Duodenal mucosa (tissue), 2 donors: ENCODE measurements around the gene RAMP3.

Experiments
- H3K27ac ChIP-seq: one replicate; pipeline ENCODE4 v1.7.0; 2013; ENCODE audit warnings: low read depth, low read length
- H3K27me3 ChIP-seq, 2 donors: one replicate each; pipeline ENCODE4 v1.7.0; 2013; ENCODE audit warnings: low read length in 2 of 2, control low read depth in 1 of 2; ENCODE audit not compliant: insufficient read depth in 2 of 2, control insufficient read depth in 1 of 2
- H3K36me3 ChIP-seq, 2 donors: one replicate each; pipeline ENCODE4 v1.7.0; 2013; ENCODE audit warnings: low read length in 2 of 2, control low read depth in 1 of 2; ENCODE audit not compliant: insufficient read depth in 2 of 2, control insufficient read depth in 1 of 2
- H3K4me1 ChIP-seq, 2 donors: one replicate each; pipeline ENCODE4 v1.7.0; 2013; ENCODE audit warnings: low read length in 2 of 2, control low read depth in 1 of 2; ENCODE audit not compliant: insufficient read depth in 2 of 2, control insufficient read depth in 1 of 2
- H3K4me3 ChIP-seq, 2 donors: one replicate each; pipeline ENCODE4 v1.7.0; 2013; ENCODE audit warnings: low read length in 2 of 2, low read depth in 1 of 2
- H3K9ac ChIP-seq, 2 donors: one replicate each; pipeline ENCODE4 v1.7.0; 2013; ENCODE audit warnings: low read length in 2 of 2, low read depth in 1 of 2
- H3K9me3 ChIP-seq, 2 donors: one replicate each; pipeline ENCODE4 v1.7.0; 2013; ENCODE audit warnings: low read length in 2 of 2, control low read depth in 1 of 2; ENCODE audit not compliant: control insufficient read depth in 1 of 2

The RAMP3 gene

DNA sequence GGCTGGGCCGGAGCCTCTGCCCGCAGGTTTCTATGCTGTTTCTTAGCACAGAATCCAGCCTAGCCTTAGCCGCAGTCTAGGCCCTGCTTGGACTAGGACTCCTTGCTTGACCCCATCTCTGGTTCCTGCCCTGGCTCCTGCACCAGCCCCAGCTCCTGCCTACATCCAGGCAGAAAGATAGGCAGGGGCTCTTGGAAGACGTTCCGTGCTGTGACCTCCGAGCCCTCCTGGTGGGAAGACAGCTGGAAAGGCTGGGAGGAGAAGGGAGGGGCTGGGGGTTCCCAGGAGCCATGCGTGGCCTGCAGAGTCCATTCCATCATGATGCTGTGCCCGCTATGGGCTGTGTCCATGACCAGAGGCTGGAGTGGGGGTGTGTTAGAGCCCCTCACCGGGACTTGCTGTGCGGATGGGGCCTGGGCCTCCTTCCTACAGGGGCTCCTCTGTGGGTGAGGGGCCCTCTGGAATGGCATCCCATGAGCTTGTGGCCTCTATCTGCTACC, 26.2 kb downstream of the RAMP3 start:
- Histone ChIP-seq H3K27ac (no peak overlapping the region), H3K4me3 (no peak overlapping the region), H3K9ac (no peak overlapping the region), H3K27me3 (no peaks in the 10 kb centered on the region), H3K9me3 (no peaks in the 10 kb centered on the region), H3K36me3 (no peaks in the 10 kb centered on the region), H3K4me1 (no peaks in the 10 kb centered on the region)

DNA sequence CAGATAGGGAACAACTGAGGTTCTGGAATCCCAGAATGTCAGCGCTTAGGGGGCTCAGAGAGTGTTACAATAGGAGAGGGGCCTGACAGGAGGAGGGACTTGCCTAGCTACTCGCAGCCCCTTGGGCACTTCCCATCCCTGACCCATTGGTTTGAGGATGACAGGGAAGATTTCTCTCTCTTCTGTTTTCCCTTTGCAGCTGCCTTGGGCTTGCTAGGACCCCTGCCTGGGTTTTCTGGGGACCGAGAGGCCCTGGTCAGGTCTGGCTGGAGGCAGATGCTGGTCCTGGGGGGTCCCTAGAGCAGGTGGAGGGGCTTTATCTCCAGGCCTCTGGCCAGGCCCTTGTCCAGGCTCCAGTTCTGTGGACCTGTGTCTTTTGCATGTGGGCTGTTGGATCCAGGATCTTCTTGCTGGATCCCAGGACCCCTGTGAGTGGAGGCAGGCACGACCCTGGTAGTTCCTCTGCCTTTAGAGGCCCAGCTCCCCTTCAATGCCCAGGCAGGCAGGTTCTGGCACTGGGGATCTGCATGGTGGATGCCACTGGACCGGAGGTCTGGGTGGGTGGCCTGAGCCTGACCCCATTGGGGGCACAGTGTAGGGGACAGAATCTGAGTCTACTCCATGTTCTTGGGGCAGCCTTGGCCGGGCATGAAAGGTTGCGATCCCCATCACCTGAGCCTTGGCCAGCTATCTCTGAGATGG, 26.9 kb downstream of the RAMP3 start:
- H3K9ac ChIP-seq: no peak overlapping the region
- no peak overlapping the region for H3K4me3 ChIP-seq
- no peaks in the 10 kb centered on the region for H3K9me3 ChIP-seq
- H3K27me3 ChIP-seq: no peaks in the 10 kb centered on the region
- no peaks in the 10 kb centered on the region for H3K36me3 ChIP-seq
- H3K27ac ChIP-seq: no peak overlapping the region
- no peaks in the 10 kb centered on the region for H3K4me1 ChIP-seq

DNA sequence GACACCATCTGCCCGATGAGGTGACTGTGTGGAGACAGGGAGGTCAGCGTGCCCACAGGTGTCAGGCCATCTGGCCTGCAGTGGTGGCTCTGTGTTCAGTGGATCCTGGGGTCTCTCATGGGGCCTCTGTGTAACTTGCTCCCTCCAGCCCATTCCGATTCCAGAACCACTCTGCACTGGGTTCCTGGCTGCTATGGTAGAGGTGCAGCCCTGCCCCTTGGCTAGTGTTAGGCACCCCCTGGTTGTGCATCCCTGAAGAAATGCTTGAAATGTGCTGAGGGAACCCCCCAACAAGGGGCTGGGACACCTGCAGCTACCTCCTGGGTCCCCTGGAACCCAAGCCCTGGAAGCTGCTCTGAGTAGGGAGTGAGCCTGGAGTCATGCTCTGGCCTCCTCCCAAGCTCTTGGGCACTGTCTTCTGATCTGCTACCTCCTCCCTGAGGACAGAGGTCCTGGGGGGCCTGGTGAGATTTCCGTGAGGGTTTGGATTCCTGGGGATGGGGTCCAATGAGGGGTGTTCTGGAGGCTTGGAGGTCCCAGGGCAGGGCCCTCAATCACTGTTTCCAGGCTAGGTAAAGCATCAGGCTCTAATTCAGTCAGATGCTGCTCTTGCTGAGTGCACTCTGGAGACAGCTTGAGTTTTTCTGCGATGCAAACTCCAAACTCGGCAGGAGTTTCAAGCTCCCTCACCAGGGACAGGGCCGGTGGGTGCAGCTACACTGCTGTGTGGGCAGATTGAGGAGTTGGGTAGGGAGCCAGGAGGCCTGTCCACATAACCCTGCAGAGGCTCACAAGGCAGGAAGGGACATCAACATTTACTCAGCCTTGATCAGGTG, 27.7 kb downstream of the RAMP3 start:
- H3K36me3 ChIP-seq: no peaks in the 10 kb centered on the region
- H3K4me3 ChIP-seq: no peak overlapping the region
- no peaks in the 10 kb centered on the region for H3K4me1 ChIP-seq
- H3K27me3 ChIP-seq: no peaks in the 10 kb centered on the region
- H3K27ac ChIP-seq: no peak overlapping the region
- no peak overlapping the region for H3K9ac ChIP-seq
- no peaks in the 10 kb centered on the region for H3K9me3 ChIP-seq

DNA sequence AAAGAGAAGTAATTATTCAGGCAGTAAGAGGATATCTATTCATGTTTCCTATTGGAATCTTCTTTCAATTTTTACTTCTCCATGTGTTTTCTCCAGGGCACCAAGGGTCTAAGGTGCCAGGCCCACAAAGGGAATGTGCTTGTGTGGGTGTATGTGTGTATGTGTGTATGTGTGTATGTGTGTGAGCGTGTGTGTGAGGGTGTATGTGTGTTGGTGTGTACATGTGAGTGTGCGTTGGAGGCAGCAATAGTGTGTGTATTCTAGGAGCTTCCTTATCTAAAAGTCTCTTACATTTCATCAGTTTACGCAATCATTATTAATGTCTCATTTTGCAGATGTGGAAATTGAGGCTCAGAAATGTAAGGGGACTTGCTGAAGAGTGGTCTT, 28.3 kb downstream of the RAMP3 start:
- H3K4me3 ChIP-seq: no peak overlapping the region
- H3K9me3 ChIP-seq: no peaks in the 10 kb centered on the region
- no peak overlapping the region for H3K27ac ChIP-seq
- H3K36me3 ChIP-seq: no peaks in the 10 kb centered on the region
- H3K27me3 ChIP-seq: no peaks in the 10 kb centered on the region
- no peaks in the 10 kb centered on the region for H3K4me1 ChIP-seq
- no peak overlapping the region for H3K9ac ChIP-seq

DNA sequence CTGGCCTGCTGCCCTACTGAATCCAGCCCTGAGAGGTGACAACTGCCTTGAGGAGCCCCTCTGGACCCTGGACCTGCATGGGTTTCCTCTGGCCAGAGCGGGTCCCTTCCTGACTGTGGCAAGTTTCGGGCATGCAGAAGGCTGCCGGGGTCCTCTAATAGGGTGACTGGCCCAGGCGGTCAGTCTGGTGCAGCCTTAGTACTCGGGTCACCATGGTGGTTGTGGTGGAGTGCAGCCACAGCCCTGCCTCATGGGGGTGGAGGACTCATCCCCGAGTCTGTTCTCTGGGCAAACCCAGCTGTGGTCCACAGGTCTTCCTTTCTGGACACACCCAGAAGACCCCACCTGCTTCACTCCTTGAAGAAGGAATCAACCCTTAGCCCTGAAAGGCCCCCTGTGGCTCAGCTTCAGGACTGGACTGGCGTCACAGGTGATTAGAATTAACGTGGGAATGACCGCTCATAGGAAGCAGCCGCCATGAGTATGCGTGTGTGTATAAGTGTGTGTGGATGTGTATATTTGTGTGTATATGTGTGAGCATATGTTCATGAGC, 28.7 kb downstream of the RAMP3 start:
- Histone ChIP-seq H3K27me3 (no peaks in the 10 kb centered on the region), H3K36me3 (no peaks in the 10 kb centered on the region), H3K4me3 (no peak overlapping the region), H3K4me1 (no peaks in the 10 kb centered on the region), H3K9ac (no peak overlapping the region), H3K27ac (no peak overlapping the region), H3K9me3 (no peaks in the 10 kb centered on the region)

DNA sequence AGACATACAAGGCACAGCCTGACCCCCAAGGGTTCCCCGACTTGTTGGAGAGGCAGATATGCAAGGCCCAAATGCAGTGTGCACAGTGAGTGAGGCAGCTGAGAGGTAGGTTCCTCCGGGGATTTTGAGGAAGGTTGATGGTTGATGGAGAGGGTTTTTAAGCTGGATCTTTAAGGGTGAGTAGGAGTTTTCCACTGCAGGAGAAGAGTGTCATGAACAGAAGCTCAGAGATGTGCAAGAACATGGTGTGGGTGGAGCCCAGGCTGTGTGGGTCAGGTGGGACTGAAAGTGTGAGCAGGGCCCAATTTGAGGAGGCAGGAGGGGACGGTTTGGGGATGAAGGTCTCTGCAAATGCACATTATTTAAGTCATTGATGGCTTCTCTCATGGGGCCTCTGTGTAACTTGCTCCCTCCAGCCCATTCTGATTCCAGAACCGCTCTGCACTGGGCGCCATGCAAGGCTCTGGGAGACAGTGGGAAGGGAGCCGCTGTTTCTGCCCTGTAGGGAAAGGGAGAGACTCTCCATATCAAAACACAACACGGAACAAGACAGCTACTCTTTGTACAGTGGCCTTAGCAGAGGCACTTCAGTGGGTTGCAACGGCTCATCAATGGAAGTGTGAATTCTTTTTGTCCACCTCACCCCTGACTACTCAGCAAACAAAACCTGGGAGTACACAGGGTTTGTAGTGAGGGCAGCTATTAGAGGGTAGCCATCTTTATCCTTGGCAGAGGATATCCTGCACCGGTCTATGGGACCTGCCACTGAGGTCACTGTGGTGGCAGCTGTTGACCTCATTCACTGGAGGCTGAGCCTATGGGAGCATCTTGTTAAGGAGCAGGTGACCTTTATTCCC, 29.7 kb downstream of the RAMP3 start:
- Histone ChIP-seq H3K27me3 (no peaks in the 10 kb centered on the region), H3K9me3 (no peaks in the 10 kb centered on the region), H3K4me3 (no peak overlapping the region), H3K27ac (no peak overlapping the region), H3K9ac (no peak overlapping the region), H3K4me1 (no peaks in the 10 kb centered on the region), H3K36me3 (no peaks in the 10 kb centered on the region)

DNA sequence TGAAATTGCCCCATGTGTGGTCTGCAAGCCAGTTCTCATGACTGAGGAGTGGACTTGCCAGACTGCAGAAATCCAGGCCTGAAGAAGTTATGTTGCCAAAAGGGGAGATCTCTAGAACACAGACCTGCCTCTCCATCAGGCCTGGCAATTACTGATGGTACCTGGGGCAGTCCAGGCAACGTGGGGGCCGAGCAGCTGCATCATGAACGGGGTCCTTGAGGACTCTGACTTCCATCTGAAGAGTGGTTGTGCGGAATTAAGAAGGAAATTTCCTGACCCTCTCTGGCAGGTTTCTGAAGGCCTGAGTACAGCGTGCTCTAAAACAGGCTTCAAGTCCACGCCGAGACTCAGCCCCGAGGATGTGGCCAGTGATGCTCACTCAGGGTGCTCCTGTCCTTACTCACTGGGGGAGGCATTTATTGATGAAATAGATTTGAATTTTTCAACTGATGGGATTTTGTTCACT, 30.4 kb downstream of the RAMP3 start:
- H3K4me1 ChIP-seq: no peaks in the 10 kb centered on the region
- no peak overlapping the region for H3K4me3 ChIP-seq
- no peak overlapping the region for H3K9ac ChIP-seq
- no peaks in the 10 kb centered on the region for H3K9me3 ChIP-seq
- no peaks in the 10 kb centered on the region for H3K36me3 ChIP-seq
- no peak overlapping the region for H3K27ac ChIP-seq
- no peaks in the 10 kb centered on the region for H3K27me3 ChIP-seq

DNA sequence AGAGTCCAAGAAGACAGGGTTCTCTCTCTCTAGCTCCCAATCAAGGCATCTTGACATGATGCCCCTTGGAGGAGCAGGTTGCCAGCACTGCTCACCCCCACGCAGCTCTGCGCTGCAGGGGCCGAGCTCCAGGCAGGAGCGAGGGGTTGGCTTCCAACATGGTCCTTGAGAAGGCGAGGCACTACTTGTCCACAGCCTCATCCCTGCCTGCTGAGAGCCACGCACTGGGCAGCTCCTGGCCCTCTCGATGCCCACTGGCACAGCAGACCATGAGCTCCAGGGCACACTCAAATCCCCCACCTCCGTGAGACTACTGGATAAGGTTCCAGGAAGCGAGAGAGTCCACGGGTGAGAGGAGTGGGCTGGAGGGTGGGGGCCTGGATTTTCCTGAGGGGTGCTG, 31.1 kb downstream of the RAMP3 start:
- Histone ChIP-seq H3K4me3 (no peak overlapping the region), H3K9ac (no peak overlapping the region), H3K27me3 (no peaks in the 10 kb centered on the region), H3K36me3 (no peaks in the 10 kb centered on the region), H3K27ac (no peak overlapping the region), H3K4me1 (no peaks in the 10 kb centered on the region), H3K9me3 (no peaks in the 10 kb centered on the region)

DNA sequence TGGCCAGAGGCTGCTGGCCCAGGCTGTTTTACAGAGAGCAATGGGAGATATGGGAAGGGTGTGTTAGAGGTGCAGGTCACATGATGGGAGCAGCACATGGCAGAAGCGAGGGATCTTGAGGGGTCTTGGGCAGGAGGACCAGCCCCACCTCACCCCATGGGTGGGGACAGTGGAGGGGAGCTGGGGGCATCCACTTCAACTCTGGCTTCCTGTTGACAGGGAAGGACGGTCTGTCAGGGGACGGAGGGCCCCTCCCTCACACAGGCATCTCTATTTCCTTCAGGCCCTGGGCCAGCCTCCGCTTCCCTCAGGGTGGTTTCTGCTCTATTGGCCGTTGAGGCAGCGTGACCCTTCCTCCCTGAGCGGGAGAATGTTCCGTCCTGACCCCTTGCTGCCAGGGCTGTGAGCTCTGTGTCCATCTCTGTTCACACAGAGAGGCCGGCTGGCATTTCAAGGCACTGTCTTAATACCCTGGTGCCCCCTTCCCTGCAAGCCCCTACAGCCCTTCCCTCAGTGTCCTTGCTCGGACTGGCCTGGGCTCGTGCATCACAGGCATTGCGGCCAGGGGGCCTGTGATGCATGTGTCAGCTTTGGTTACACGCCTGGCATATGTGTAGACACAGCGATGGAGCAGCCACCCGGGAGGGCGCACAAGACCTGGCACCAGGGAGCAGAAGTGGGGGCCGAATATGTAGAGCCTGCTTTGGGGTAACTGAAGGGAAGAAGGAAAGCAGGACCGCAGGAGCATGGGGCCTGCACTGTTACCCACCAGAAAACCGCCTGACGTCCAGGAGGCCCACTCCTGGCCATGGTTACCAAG, 31.8 kb downstream of the RAMP3 start:
- Histone ChIP-seq H3K9me3 (no peaks in the 10 kb centered on the region), H3K9ac (no peak overlapping the region), H3K36me3 (no peaks in the 10 kb centered on the region), H3K27ac (no peak overlapping the region), H3K4me3 (no peak overlapping the region), H3K4me1 (no peaks in the 10 kb centered on the region), H3K27me3 (no peaks in the 10 kb centered on the region)
